ENCODE data around the gene AUTS2. TPM values are rescaled to one million over a fixed set of nuclear protein-coding genes. Genes with fewer than 3 reads are reported as not detected.

AUTS2 gene
- total and polyA plus RNA-seq, 9 of the 15 experiments (the other 6 are each of a cell fraction or from before 2014, with no cell fraction given), result 0.58 TPM; not detected in 8

GRCh38 chr7:70104243-70104642 is 506.0 kb downstream of the AUTS2 start:
- WGBS (ENCODE audit: insufficient coverage, low coverage, missing lambda C conversion rate), result 0% methylated on average over 1 of the region's 1 CpG
- Histone ChIP-seq H3K9me1 (ENCODE audit: control insufficient read depth, insufficient read depth, low read length) (no peaks in the 10 kb centered on the region), H3K36me3 (ENCODE audit: control insufficient read depth, insufficient read depth, low read length) (no peaks in the 10 kb centered on the region), H3K27ac (ENCODE audit: extremely low read depth, low read depth, low read length) (no peak overlapping the region), H3K27me3 (ENCODE audit: control insufficient read depth in 2 of 2, insufficient read depth in 2 of 2, low read length in 2 of 2) (no peaks in the 10 kb centered on the region), H3K4me2 (ENCODE audit: insufficient read depth, low read length) (no peak overlapping the region), H3K79me2 (ENCODE audit: control insufficient read depth, insufficient read depth, low read length) (no peaks in the 10 kb centered on the region), H3K4me3 (no peak overlapping the region), H3K4me1 (replicated peaks in 1 of 2; ENCODE audit: control insufficient read depth in 2 of 2, insufficient read depth in 2 of 2, low read length in 2 of 2) (no peaks in the 10 kb centered on the region), H2AFZ (ENCODE audit: low read depth, low read length) (no peak overlapping the region), H4K20me1 (replicated peaks; ENCODE audit: control insufficient read depth, insufficient read depth, low read length) (no peaks in the 10 kb centered on the region), H3K9me3 (replicated peaks; ENCODE audit: control insufficient read depth, insufficient read depth, low read depth, low read length) (no peaks in the 10 kb centered on the region), H3K9ac (ENCODE audit: insufficient read depth in 1 of 2, low read depth in 2 of 2, low read length in 2 of 2) (no peak overlapping the region)
- no peak for FAIRE-seq
- POLR2A ChIA-PET, result interaction anchor here (1.0 kb wide), 1 partner anchor 14 kb away, joined by 3 read pairs; no protein-coding TSS in a partner anchor
- ATAC-seq, result no peak
- no peak for DNase-seq (ENCODE audit: extremely low read depth in 1 of 4, low spot score in 3 of 4)
- in situ Hi-C loops (cut with MboI), result no loop called here
- BruUV-seq (replicated peaks), result no TSS peak
- intact Hi-C loops (cut with micrococcal nuclease), result no loop called here
- CTCF ChIA-PET (ENCODE audit: low intra/inter-chr PET ratio), result no interaction called here
- TF ChIP-seq SIX5 (IDR thresholded peaks at IDR 0.05; ENCODE audit: borderline replicate concordance in 1 of 2, insufficient read depth in 1 of 2, low read depth in 1 of 2, low read length in 2 of 2) (no peak), MITF (IDR thresholded peaks at IDR 0.05) (no peak), HMBOX1 (IDR thresholded peaks at IDR 0.05) (no peak), ZNF79 (CRISPR knock-in tag; IDR thresholded peaks at IDR 0.05; ENCODE audit: low read depth) (no peak), SMARCA4 (IDR thresholded peaks at IDR 0.05) (no peak), JUN (IDR thresholded peaks at IDR 0.05; ENCODE audit: borderline replicate concordance, low read depth, low read length) (no peak), JUN (CRISPR knock-in tag; IDR thresholded peaks at IDR 0.05; ENCODE audit: borderline replicate concordance) (no peak)
